GM10266 (cell line): ENCODE data around the gene MYMK.

ENCODE experiments used
- DNase-seq: peaks from one replicate; pipeline ENCODE4 v3.0.0; 2012; ENCODE audit errors: extremely low spot score
- TF ChIP-seq, protein P1 (sequence below): IDR thresholded peaks from 2 replicates; pipeline ENCODE4 v1.5.1; 2012; ENCODE audit warnings: mild to moderate bottlenecking, low read depth; ENCODE audit not compliant: control insufficient read depth, insufficient read depth; ENCODE audit errors: missing control alignments

The MYMK gene

DNA sequence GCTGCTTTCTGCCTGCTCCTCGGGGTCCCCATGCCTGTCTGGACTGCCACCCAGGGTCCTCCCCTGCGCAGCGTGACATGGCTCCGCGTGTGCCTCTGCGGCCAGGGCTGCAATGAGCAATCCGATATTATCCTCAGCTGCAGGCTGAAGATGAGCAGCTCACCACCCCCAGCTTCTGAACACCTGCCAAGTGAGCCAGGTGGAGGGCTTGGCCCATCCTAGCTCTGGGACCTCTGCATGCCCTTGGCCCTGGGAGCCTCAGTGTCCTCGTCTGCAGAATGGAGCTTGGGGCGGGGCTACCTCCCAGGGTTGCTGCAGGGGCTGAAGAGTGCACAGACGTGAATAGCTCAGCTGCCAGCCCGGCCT, 4.1 kb upstream of the MYMK start:
- TF ChIP-seq, protein P1, sequence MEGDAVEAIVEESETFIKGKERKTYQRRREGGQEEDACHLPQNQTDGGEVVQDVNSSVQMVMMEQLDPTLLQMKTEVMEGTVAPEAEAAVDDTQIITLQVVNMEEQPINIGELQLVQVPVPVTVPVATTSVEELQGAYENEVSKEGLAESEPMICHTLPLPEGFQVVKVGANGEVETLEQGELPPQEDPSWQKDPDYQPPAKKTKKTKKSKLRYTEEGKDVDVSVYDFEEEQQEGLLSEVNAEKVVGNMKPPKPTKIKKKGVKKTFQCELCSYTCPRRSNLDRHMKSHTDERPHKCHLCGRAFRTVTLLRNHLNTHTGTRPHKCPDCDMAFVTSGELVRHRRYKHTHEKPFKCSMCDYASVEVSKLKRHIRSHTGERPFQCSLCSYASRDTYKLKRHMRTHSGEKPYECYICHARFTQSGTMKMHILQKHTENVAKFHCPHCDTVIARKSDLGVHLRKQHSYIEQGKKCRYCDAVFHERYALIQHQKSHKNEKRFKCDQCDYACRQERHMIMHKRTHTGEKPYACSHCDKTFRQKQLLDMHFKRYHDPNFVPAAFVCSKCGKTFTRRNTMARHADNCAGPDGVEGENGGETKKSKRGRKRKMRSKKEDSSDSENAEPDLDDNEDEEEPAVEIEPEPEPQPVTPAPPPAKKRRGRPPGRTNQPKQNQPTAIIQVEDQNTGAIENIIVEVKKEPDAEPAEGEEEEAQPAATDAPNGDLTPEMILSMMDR = no peak
- no peak for DNase-seq

DNA sequence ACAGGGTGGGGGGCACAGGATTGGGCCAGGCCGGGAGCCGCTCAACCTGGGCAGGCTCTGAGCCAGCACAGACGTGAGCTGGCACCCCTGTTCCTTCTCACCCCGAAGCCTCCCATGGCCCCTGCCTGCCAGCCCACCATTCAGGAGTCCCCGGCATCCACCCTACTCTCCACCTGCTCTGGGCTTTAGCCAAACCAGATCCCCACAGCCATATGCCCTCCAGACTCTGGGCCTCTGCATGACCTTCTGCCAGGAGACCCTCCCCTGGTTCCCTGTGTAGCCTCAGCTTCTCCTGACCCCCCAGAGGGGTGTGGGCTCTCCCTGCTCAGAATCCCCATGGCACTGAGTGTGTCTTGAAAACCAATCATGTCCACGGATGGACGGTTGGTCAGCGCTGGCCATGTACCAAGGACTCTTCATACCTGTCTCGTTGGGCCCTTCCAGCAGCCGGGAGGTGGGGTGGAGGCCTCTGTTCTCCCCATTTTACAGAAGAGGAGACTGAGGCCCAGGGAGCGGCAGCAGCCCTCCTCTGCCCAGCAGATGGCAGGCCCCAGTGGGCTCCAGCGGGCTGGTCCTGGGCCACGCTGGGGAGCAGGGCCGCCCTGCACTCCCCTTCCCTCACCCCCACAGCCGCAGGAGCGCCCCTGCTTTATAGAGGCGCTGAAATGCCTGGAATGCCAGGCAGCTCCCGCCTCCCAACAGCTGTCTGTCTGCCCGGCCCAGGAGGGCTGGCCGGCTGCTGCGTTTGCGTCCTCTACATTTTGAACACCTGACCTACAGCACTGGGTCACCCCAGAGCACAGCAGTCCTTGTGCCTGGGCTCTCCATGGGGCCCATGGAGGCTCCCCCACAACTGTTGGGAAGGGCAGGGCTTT, 3.5 kb upstream of the MYMK start:
- DNase-seq = no peak
- TF ChIP-seq, protein P1 = no peak

DNA sequence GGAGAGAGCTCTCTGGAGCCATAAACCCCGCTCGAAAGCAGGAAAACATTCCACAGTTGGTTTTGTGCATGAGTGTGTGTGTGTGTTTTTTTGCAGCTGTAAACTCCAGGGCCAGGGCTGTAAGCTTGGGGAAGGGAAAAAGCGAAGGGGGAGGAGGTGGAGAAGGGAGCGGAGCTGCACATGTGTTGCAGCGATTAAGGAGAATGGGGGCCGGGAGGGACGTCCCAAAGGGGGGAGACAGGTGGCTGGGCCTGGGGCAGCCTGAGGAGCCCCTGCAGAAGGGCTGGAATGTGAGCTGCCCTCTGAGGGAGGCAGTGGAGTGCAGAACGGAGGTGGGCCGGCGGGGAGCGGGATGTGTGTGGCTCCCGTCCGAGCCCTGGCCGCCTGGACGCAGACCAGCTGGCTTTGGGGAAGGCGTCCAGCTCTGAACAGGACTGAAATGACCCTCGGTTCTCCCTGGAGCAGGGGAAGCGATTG, 2.7 kb upstream of the MYMK start:
- DNase-seq = no peak
- TF ChIP-seq, protein P1 = no peak

DNA sequence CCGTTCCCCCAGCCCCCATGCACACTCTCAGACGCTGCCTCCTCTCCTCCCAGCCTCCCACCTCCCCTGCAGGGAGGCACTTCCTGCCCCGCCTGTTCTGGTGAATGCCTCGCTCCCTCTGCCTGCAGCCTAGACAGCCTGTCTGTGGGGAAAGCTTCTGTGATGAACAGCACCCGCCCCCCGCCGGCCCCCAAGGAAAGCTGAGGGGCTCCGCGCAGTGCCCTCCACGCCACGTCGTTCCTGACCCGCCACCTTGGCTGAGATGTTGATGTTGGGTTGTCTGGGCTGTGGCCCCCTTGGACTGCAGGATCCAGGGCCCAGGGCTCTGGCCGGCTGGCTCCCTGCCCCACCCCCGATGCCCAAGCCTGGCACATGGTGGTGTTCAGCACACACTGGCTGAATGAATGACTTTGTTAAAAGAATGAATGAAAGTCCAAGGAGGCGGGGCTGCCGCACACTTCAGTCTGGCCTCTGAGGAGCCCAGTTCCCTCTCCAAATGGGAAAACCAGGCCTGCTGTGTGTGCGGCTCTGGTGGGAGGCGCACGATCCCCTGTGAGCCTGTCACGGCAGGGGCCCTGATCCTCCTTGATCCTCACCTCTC, 2.1 kb upstream of the MYMK start:
- TF ChIP-seq, protein P1 = no peak
- DNase-seq = no peak

DNA sequence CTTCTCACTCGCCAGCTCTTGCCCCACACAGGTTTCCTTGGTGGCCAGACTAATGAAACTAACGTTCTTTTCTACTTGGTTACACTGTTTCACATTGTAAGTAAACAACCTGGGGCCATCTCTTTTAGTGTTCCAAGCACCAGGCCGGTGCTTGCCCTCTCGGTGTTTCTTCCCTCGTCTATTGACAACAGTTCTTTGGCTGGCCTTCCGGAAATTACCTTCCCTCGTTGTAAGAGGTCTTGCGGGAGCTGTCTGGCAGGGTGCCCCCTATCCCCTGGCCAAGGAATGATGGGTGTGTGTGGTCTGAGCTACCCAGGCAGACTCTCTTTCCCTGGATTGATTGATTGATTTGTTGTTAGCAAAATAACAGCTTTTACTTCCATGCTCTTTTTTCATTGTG, 918 bp upstream of the MYMK start:
- TF ChIP-seq, protein P1 = no peak
- no peak for DNase-seq

DNA sequence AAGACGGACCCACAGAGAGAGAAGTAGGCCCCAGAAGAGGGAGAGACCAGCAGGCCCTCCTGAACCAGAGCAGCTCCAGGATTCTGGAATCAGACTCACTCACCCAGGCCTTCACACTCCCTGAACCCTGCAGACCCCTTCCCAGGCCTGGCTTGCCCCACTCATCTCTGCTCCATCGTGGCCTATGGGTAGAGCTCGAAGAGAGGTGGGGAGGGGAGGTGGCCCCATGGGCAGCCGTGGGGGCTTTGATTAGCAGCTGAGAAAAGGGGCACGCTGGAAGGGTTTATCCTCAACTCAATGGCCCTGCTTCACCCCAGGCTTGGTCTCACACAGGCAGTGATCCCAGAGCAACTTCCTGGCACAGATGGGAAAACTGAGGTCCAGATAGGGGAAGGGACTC, 613 bp downstream of the MYMK start:
- TF ChIP-seq, protein P1 = no peak
- DNase-seq = no peak

DNA sequence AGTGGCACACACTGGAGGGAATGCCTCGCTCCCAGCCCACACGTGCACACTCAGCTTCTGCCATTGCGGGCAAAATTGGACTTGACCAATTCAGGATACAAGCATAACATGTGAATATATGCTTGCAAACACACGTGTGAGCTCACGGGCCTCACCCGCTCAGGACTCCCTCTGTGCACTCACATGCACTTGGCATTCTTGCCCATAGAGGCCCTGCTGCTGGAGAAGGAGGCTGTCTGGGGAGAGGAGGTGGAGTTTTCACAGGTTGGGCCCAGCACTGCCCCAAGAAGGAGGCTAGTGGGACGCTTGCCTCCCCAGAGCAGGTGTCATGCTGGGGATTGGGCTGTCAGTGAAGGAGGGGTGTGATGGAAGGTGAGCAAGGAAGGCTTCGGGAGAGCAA, 1.7 kb downstream of the MYMK start:
- TF ChIP-seq, protein P1 = no peak
- DNase-seq = no peak
